H1 (cell line): ENCODE data around the gene ATP5ME. TPM values are rescaled to one million over a fixed set of nuclear protein-coding genes. Genes with fewer than 3 reads are reported as not detected.
A peak's percentile ranks its signal among the peaks of the same experiment; 100 is the strongest.

ENCODE experiments used
- CTCF ChIA-PET: fragments of 300-600 bp; sonication (Branson Sonifier 250); formaldehyde crosslinking; loops from one replicate; lab custom pipeline; 2021; ENCODE audit not compliant: partially characterized antibody; lab: Charles Lee
- POLR2A ChIA-PET: fragments of 300-600 bp; sonication (Branson Sonifier 250); formaldehyde crosslinking; loops from one replicate; lab custom pipeline; 2021; ENCODE audit warnings: inconsistent platforms; ENCODE audit not compliant: partially characterized antibody; lab: Charles Lee
- DNase-seq, 2 experiments: peaks; one replicate each; pipeline versions ENCODE4 v3.0.0 to v3.0.0-alpha.2; 2010 to 2022; ENCODE audit warnings: low spot score in 2 of 2, low read depth in 1 of 2, mixed read lengths in 1 of 2
- FAIRE-seq: peaks from 2 replicates; lab custom pipeline; 2011; peaks lifted over from hg19 to GRCh38; lab: Jason Lieb, UNC
- H2AFZ ChIP-seq: 2 replicates; pipeline ENCODE4 v1.8.1; 2012; ENCODE audit warnings: low read length, inconsistent platforms
- H2AK5ac ChIP-seq: 2 replicates; pipeline ENCODE4 v1.6.1; 2013; ENCODE audit warnings: low read depth, low read length
- H2BK120ac ChIP-seq: replicated peaks from 2 replicates; pipeline ENCODE3; 2013; ENCODE audit warnings: low read depth, low read length, inconsistent platforms
- H2BK12ac ChIP-seq: 2 replicates; pipeline ENCODE4 v1.6.1; 2013; ENCODE audit warnings: low read depth, low read length
- H2BK15ac ChIP-seq: 2 replicates; pipeline ENCODE4 v1.6.1; 2013; ENCODE audit warnings: low read length
- H2BK20ac ChIP-seq: 2 replicates; pipeline ENCODE4 v1.6.1; 2013; ENCODE audit warnings: low read length
- H2BK5ac ChIP-seq: 2 replicates; pipeline ENCODE4 v1.6.1; 2013; ENCODE audit warnings: low read depth, low read length
- H3K14ac ChIP-seq: 2 replicates; pipeline ENCODE4 v1.6.1; 2013; ENCODE audit warnings: inconsistent platforms; ENCODE audit not compliant: insufficient read length
- H3K18ac ChIP-seq: 2 replicates; pipeline ENCODE4 v1.6.1; 2013; ENCODE audit warnings: low read length; ENCODE audit errors: extremely low read depth
- H3K23ac ChIP-seq: 2 replicates; pipeline ENCODE4 v1.6.1; 2013; ENCODE audit warnings: inconsistent platforms; ENCODE audit not compliant: insufficient read length
- H3K23me2 ChIP-seq: 2 replicates; pipeline ENCODE4 v1.6.1; 2013; ENCODE audit warnings: low read depth, low read length
- H3K27ac ChIP-seq: 2 replicates; pipeline ENCODE4 v1.6.1; 2011; ENCODE audit warnings: low read depth, low read length, inconsistent platforms
- H3K27me3 ChIP-seq, 4 experiments: replicated peaks in 1 of 4; 1 replicate in 1 of 4; 2 replicates in 3 of 4; pipeline versions ENCODE4 v1.6.1 to v1.8.1; 2011 to 2013; ENCODE audit warnings: low read length in 3 of 4, mild to moderate bottlenecking in 3 of 4, inconsistent platforms in 2 of 4, mixed read lengths in 2 of 4, moderate library complexity in 1 of 4; ENCODE audit not compliant: control insufficient read depth in 3 of 4, insufficient read depth in 3 of 4; ENCODE audit errors: extremely low read depth in 1 of 4
- H3K36me3 ChIP-seq, 4 experiments: 2 replicates each; pipeline versions ENCODE4 v1.6.1 to v1.8.1; 2011 to 2013; ENCODE audit warnings: mild to moderate bottlenecking in 4 of 4, low read length in 3 of 4, moderate library complexity in 2 of 4, control low read depth in 1 of 4, inconsistent platforms in 1 of 4; ENCODE audit not compliant: insufficient read depth in 4 of 4, control insufficient read depth in 2 of 4
- H3K4ac ChIP-seq: replicated peaks from 2 replicates; pipeline ENCODE3; 2013; ENCODE audit warnings: low read length, low read depth, mixed read lengths, inconsistent platforms; ENCODE audit not compliant: insufficient read length
- H3K4me1 ChIP-seq, 4 experiments: replicated peaks in 1 of 4; 1 replicate in 1 of 4; 2 replicates in 3 of 4; pipeline versions ENCODE4 v1.6.1 to v1.8.1; 2011 to 2013; ENCODE audit warnings: low read length in 3 of 4, inconsistent platforms in 2 of 4, mixed read lengths in 1 of 4; ENCODE audit not compliant: insufficient read depth in 4 of 4, control insufficient read depth in 3 of 4
- H3K4me2 ChIP-seq, 2 experiments: 2 replicates each; pipeline versions ENCODE4 v1.6.1 to v1.8.1; 2011 to 2013; ENCODE audit warnings: low read depth in 2 of 2, low read length in 2 of 2, control low read depth in 1 of 2, inconsistent platforms in 1 of 2, mild to moderate bottlenecking in 1 of 2; ENCODE audit not compliant: insufficient read depth in 1 of 2
- H3K4me3 ChIP-seq, 4 experiments: fragments of 200-600, 300-600 bp in 1 of 4; sonication (generic), shearing (Covaris generic), sonication (Bioruptor Twin) in 1 of 4; 2 replicates each; pipeline versions ENCODE4 v1.5.1 to v1.8.1; 2011 to 2016; ENCODE audit warnings: low read length in 4 of 4, low read depth in 3 of 4, control low read depth in 2 of 4, inconsistent platforms in 2 of 4, mild to moderate bottlenecking in 2 of 4, mixed read lengths in 1 of 4, moderate library complexity in 1 of 4; ENCODE audit not compliant: insufficient read depth in 2 of 4; ENCODE audit errors: extremely low read depth in 1 of 4
- H3K56ac ChIP-seq: replicated peaks from 2 replicates; pipeline ENCODE3; 2013; ENCODE audit warnings: low read depth, mild to moderate bottlenecking, mixed read lengths, low read length, inconsistent platforms; ENCODE audit not compliant: insufficient read length
- H3K79me1 ChIP-seq: 2 replicates; pipeline ENCODE4 v1.6.1; 2013; ENCODE audit warnings: low read depth, low read length, control low read depth
- H3K79me2 ChIP-seq, 2 experiments: 2 replicates each; pipeline versions ENCODE4 v1.6.1 to v1.8.1; 2012 to 2013; ENCODE audit warnings: low read length in 2 of 2, mild to moderate bottlenecking in 2 of 2, inconsistent platforms in 1 of 2; ENCODE audit not compliant: insufficient read depth in 2 of 2, control insufficient read depth in 1 of 2
- H3K9ac ChIP-seq, 4 experiments: replicated peaks in 1 of 4; 1 replicate in 1 of 4; 2 replicates in 3 of 4; pipeline versions ENCODE4 v1.6.1 to v1.8.1; 2011 to 2013; ENCODE audit warnings: low read depth in 3 of 4, low read length in 3 of 4, control low read depth in 2 of 4, mild to moderate bottlenecking in 2 of 4, moderate library complexity in 2 of 4, inconsistent platforms in 1 of 4; ENCODE audit errors: extremely low read depth in 1 of 4
- H3K9me3 ChIP-seq, 2 experiments: 2 replicates each; pipeline versions ENCODE4 v1.6.1 to v1.8.1; 2012 to 2013; ENCODE audit warnings: mild to moderate bottlenecking in 2 of 2, moderate library complexity in 2 of 2, control low read depth in 1 of 2, inconsistent platforms in 1 of 2, low read depth in 1 of 2, low read length in 1 of 2, mixed read lengths in 1 of 2; ENCODE audit not compliant: insufficient read depth in 2 of 2
- H4K20me1 ChIP-seq, 2 experiments: replicated peaks in 1 of 2; 2 replicates each; pipeline versions ENCODE3 to v1.8.1; 2011 to 2013; ENCODE audit warnings: inconsistent platforms in 2 of 2, low read length in 2 of 2, mild to moderate bottlenecking in 1 of 2; ENCODE audit not compliant: insufficient read depth in 2 of 2, control insufficient read depth in 1 of 2
- H4K5ac ChIP-seq: 2 replicates; pipeline ENCODE4 v1.6.1; 2013; ENCODE audit warnings: low read length, low read depth, mixed read lengths, inconsistent platforms; ENCODE audit not compliant: insufficient read length
- H4K8ac ChIP-seq: 2 replicates; pipeline ENCODE4 v1.8.0; 2013; ENCODE audit warnings: mild to moderate bottlenecking, moderate library complexity, low read length, inconsistent platforms; ENCODE audit not compliant: insufficient read depth; ENCODE audit errors: extremely low read depth
- H4K91ac ChIP-seq: replicated peaks from 2 replicates; pipeline ENCODE3; 2013; ENCODE audit warnings: low read length, mixed read lengths, inconsistent platforms; ENCODE audit not compliant: insufficient read length
- EGR1 ChIP-seq: IDR thresholded peaks from 2 replicates; pipeline ENCODE4 v1.6.1; 2011; ENCODE audit warnings: low read depth, low read length, borderline replicate concordance
- RNF2 ChIP-seq: fragments of 200-900, 300-1000 bp; sonication (generic); IDR thresholded peaks from 2 replicates; pipeline ENCODE4 v1.7.1; 2016; ENCODE audit warnings: borderline replicate concordance, low read depth, mild to moderate bottlenecking, antibody characterized with exemption, low read length; ENCODE audit not compliant: poor library complexity, severe bottlenecking; ENCODE audit errors: missing control alignments
- TAF1 ChIP-seq: IDR thresholded peaks from 2 replicates; pipeline ENCODE4 v1.6.1; 2011; ENCODE audit warnings: mild to moderate bottlenecking, low read depth, low read length
- TAF7 ChIP-seq: optimal IDR thresholded peaks from 2 replicates; pipeline ENCODE3; 2011; ENCODE audit warnings: low read depth, mild to moderate bottlenecking, inconsistent platforms, low read length, moderate library complexity, borderline replicate concordance
- TEAD4 ChIP-seq: IDR thresholded peaks from 2 replicates; pipeline ENCODE4 v1.6.1; 2012; ENCODE audit warnings: low read depth, low read length, inconsistent platforms, mixed read lengths
- ZNF274 ChIP-seq: IDR thresholded peaks from 2 replicates; pipeline ENCODE4 v1.7.0; 2012; ENCODE audit warnings: low read length, borderline replicate concordance; ENCODE audit errors: extremely low read depth
- WGBS, 2 experiments: shearing (Covaris generic) in 1 of 2; methylation state at CpG; one replicate each; pipeline versions ENCODE4 v1.1.6 to v1.1.7; 2013 to 2015; ENCODE audit warnings: low lambda C conversion rate in 2 of 2, mixed read lengths in 2 of 2, inconsistent platforms in 1 of 2, low coverage in 1 of 2, missing lambda C conversion rate in 1 of 2; ENCODE audit not compliant: insufficient replicate concordance in 2 of 2, insufficient coverage in 1 of 2, insufficient read length in 1 of 2; ENCODE audit errors: extremely low coverage in 1 of 2, missing lambda C conversion rate in 1 of 2; 5-methylcytosine and 5-hydroxymethylcytosine counted together
- polyA plus RNA-seq, 7 experiments: library from polyadenylated mRNA; depleted of rRNA in 3 of 7; stranded (reverse) in 5 of 7; unstranded in 2 of 7; fragments of >200 nt in 5 of 7; fragments of 200-250 nt in 2 of 7; gene quantifications; 1 replicate in 5 of 7; 2 replicates in 1 of 7; 4 replicates in 1 of 7; pipeline versions ENCODE4 v1.2.1 to v1.2.3, GENCODE V29; 2011 to 2013; ENCODE audit warnings: missing spikeins in 2 of 7, mixed read lengths in 2 of 7
- total RNA-seq: library from RNA; stranded (reverse); fragmentation: NEBNext Ultra II Directional; extraction: Animal tissue kit (Norgen Biotek cat#: 25700); gene quantifications from 2 replicates; pipeline ENCODE4 v1.2.1, GENCODE V29; 2021
- TF ChIP-seq, protein P1 (sequence below): IDR thresholded peaks from 2 replicates; pipeline ENCODE4 v1.6.1; 2012; ENCODE audit warnings: inconsistent platforms
- TF ChIP-seq, protein P2 (sequence below): IDR thresholded peaks from 2 replicates; pipeline ENCODE4 v1.6.1; 2012; ENCODE audit warnings: inconsistent platforms

ATP5ME gene
- total and polyA plus RNA-seq, 2 of the 8 experiments (the other 6 are each of a cell fraction or from before 2014, with no cell fraction given) = 375 to 450 TPM

DNA sequence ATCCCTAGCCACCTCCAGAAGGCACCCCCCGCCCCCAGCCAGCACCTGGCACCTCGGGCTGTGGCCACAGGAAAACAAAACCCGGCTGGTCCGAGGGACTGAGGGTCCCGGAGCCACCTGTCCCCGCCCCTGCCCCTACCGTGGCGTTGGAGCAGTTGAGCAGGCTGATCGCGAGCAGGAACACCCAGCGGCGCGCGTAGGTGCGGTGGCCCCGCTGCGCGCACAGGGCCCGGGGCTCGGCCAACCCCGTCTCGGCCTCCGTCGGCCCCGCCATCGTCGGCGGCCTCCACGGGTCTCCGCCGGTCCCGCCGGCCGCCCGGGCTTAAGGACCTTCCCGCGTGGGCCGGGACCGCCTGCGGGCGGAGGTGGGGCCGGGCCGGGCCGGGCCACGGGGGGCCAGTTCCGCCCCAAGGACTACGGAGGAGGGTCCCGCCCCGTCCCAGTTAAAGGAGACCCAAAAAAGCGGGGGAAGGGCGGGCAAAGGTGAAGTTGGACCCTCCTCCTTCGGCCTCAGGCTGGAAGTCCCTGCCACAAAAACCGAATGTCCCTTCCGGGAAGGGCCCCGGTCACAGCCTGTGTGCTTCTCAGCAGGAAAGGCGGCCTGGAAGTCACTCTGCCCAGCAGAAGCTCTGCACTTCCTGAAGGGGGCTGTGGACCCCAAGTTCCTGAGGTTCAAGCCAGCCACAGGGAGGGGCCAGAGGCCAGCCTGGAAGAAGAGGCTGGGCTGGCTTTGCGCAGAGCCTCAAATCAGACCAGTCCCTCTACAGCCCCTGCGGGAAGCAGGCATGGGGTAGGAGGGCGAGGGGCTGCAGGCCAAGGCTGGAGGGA lies 15.0 kb upstream of the ATP5ME start, which contains the start of gene SLC49A3:
Gene SLC49A3, minus strand, starts transcription at position 298 of the 828 bp plus-strand sequence. Its CDS starts 24 bp downstream, at position 274.
- no peak within 1 kb of the TSS for H3K14ac ChIP-seq
- H2BK20ac ChIP-seq = no peak within 1 kb of the TSS
- peak within 1 kb of the TSS; percentile 71 for H4K91ac ChIP-seq
- H2AFZ ChIP-seq = peak within 1 kb of the TSS; percentile 31
- DNase-seq (peak in 1 of 2 experiments; percentile 77), FAIRE-seq (no peak)
- H3K27ac ChIP-seq = no peak within 1 kb of the TSS; the same call in 1 of the 2 replicates
- 5% methylated on average over 23 of the region's 59 CpGs; no CpG with 5 or more reads in 1 of the 2 experiments for WGBS, 2 experiments
- no peaks in the 10 kb centered on the region for H3K79me1 ChIP-seq
- no peaks in the 10 kb centered on the region for H3K9me3 ChIP-seq
- peak within 1 kb of the TSS; percentile 21 for H2BK120ac ChIP-seq
- H3K4me3 ChIP-seq = peak within 1 kb of the TSS; percentile 33 to 66 (median 46)
- peak within 1 kb of the TSS; percentile 90 for H3K18ac ChIP-seq
- H3K4me1 ChIP-seq = peaks cover 0 to 25% (median 14%) of the 10 kb centered on the region in 4 experiments; a peak in 6 of 7 replicates
- H2BK12ac ChIP-seq = peak within 1 kb of the TSS; percentile 85; the same call in 1 of the 2 replicates
- peak within 1 kb of the TSS; percentile 95; the same call in 1 of the 2 replicates for H2AK5ac ChIP-seq
- peak within 1 kb of the TSS; percentile 99; the same call in 1 of the 2 replicates for H2BK15ac ChIP-seq
- POLR2A ChIA-PET = interaction anchor here (0.8 to 1.8 kb wide), 3 partner anchors 9 to 12 kb away, joined by 3 to 4 read pairs (median 4); no protein-coding TSS in a partner anchor
- H3K56ac ChIP-seq = peak within 1 kb of the TSS; percentile 55
- peak within 1 kb of the TSS; percentile 82; the same call in 1 of the 2 replicates for H2BK5ac ChIP-seq
- H3K23ac ChIP-seq = no peak within 1 kb of the TSS
- H3K36me3 ChIP-seq = no peaks in the 10 kb centered on the region
- H3K79me2 ChIP-seq = no peaks in the 10 kb centered on the region
- peaks cover 6% of the 10 kb centered on the region; the same call in 1 of the 2 replicates for H3K23me2 ChIP-seq
- peaks cover 0 to 4% of the 10 kb centered on the region in 2 experiments for H4K20me1 ChIP-seq
- H4K8ac ChIP-seq = peak within 1 kb of the TSS; percentile 81
- H3K9ac ChIP-seq = peak within 1 kb of the TSS in 2 of 4 experiments; percentile 26 to 50; a peak in 4 of 7 replicates
- peaks cover 0 to 4% (median 0%) of the 10 kb centered on the region in 4 experiments; a peak in 1 of 7 replicates for H3K27me3 ChIP-seq
- CTCF ChIA-PET = interaction anchor here (0.6 kb wide), 1 partner anchor 208 kb away, joined by 3 read pairs; no protein-coding TSS in a partner anchor
- H4K5ac ChIP-seq = peak within 1 kb of the TSS; percentile 36
- no peak within 1 kb of the TSS for H3K4ac ChIP-seq
- peak within 1 kb of the TSS; percentile 68 to 85 for H3K4me2 ChIP-seq
- TF ChIP-seq, protein P1, sequence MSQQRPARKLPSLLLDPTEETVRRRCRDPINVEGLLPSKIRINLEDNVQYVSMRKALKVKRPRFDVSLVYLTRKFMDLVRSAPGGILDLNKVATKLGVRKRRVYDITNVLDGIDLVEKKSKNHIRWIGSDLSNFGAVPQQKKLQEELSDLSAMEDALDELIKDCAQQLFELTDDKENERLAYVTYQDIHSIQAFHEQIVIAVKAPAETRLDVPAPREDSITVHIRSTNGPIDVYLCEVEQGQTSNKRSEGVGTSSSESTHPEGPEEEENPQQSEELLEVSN = peak; percentile 24
- TF ChIP-seq TAF7 (peak; percentile 43), EGR1 (peak; percentile 45; the same call in 1 of the 2 replicates), TEAD4 (no peak), RNF2 (no peak), ZNF274 (no peak), TAF1 (peak; percentile 58)
- TF ChIP-seq, protein P2, sequence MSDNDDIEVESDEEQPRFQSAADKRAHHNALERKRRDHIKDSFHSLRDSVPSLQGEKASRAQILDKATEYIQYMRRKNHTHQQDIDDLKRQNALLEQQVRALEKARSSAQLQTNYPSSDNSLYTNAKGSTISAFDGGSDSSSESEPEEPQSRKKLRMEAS = no peak
